Hepatocyte (in vitro differentiated cells): ENCODE measurements around the gene NEDD4L.

Experiments
- CTCF ChIP-seq: fragments of 200-600 bp; sonication (generic); IDR thresholded peaks from 2 replicates; pipeline ENCODE4 v1.5.1; 2016; ENCODE audit warnings: antibody characterized with exemption, mild to moderate bottlenecking; ENCODE audit not compliant: poor library complexity
- EZH2 ChIP-seq: fragments of 200-600 bp; sonication (generic); IDR thresholded peaks from 2 replicates; pipeline ENCODE4 v1.6.1; 2016; ENCODE audit warnings: antibody characterized with exemption, mild to moderate bottlenecking, borderline replicate concordance

- TF ChIP-seq EZH2 (no peak), CTCF (no peak)
Measured at GRCh38 chr18:58217052-58217451, 173.0 kb downstream of the NEDD4L start.
